ENCODE data around the gene HSD11B1L.

HSD11B1L gene

DNA sequence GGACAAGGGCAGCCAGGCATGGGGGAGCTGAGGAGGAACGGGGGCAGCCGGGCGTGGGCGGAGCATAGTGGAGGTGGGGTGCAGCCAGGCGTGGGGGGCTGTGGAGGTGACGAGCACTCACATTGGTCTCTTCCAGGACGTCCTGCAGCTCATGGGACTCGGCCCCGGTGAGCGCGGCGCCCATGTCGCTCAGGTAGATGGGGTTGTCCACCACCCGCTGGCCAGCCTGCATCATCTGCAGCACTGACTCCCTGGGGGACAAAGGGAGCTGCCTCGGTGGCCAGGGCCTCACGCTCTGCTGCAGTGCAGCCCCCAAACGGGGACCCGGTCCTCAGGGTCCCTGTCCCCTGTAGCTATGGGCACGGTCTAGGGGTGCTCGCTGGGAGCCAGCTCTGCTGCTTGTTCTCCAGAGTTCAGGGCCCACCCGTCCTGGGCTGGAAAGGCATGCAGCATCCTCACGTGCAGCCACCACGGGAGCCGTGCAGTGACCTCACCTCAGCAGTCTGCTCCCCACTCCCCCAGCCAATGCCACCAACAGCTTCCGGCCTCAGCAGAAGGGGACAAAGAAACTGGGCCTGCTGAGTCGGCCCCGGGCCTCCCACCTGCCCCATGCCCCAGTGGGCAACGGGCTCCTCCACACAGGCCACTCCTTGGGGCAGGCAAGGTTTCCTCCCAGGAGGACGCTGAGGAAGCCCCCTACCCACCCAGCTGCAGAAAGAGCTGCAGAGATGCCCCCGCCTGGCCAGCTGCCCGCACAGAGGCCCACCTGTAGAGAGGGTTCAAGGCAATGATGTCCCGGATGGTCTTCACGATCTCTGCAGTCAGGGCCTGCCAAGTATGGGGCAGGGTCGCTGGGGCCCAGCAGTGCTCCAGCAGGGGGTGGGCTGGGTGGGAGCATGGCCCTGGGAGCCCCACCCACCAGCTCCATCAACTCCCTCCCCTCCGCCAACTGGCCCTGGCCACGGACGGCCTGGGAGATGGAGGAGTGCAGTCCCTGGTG lies 27.0 kb downstream of the HSD11B1L start:
- H3K27me3 ChIP-seq, result no peaks in the 10 kb centered on the region
- no peak for DNase-seq
- no peaks in the 10 kb centered on the region for H3K4me1 ChIP-seq
- H3K36me3 ChIP-seq, result peaks cover 95% of the 10 kb centered on the region
- H3K4me3 ChIP-seq (ENCODE audit: low read depth, low read length), result no peak overlapping the region
- no peak for TF ChIP-seq CTCF (IDR thresholded peaks at IDR 0.05; ENCODE audit: low read depth, low read length)
- H3K9me3 ChIP-seq, result no peaks in the 10 kb centered on the region

GRCh38 chr19:5711025-5711424 lies 30.2 kb downstream of the HSD11B1L start:
- no peak overlapping the region for H3K4me3 ChIP-seq (ENCODE audit: low read depth, low read length)
- H3K27me3 ChIP-seq, result no peaks in the 10 kb centered on the region
- no peaks in the 10 kb centered on the region for H3K9me3 ChIP-seq
- peaks cover 83% of the 10 kb centered on the region for H3K36me3 ChIP-seq
- no peak for TF ChIP-seq CTCF (IDR thresholded peaks at IDR 0.05; ENCODE audit: low read depth, low read length)
- H3K4me1 ChIP-seq, result no peaks in the 10 kb centered on the region
- no peak for DNase-seq

DNA sequence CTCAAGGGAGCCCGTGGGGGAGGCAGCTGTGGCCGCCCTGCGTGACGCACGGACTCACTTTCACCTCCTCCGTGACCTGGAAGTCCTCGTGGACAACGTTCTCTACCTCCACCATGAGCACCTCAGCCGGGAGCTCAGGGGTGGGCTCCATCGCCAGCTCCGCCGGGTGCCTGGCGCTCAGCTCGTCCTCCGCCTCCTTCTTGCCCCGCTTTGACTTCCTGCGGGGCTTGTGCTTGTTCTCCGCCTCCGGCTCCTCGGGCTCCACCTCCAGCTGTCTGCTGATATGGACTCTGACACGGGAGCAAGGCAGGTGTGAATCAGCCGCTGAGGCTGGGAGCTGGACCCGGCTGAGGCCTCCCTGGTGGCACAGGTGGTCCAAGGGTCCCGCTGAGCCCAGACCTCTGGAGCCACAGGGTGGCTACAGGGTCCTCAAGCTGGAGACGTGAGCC lies 30.9 kb downstream of the HSD11B1L start:
- no peaks in the 10 kb centered on the region for H3K9me3 ChIP-seq
- H3K4me3 ChIP-seq (ENCODE audit: low read depth, low read length), result no peak overlapping the region
- no peaks in the 10 kb centered on the region for H3K27me3 ChIP-seq
- TF ChIP-seq CTCF (IDR thresholded peaks at IDR 0.05; ENCODE audit: low read depth, low read length), result no peak
- peaks cover 76% of the 10 kb centered on the region for H3K36me3 ChIP-seq
- no peak for DNase-seq
- no peaks in the 10 kb centered on the region for H3K4me1 ChIP-seq

DNA sequence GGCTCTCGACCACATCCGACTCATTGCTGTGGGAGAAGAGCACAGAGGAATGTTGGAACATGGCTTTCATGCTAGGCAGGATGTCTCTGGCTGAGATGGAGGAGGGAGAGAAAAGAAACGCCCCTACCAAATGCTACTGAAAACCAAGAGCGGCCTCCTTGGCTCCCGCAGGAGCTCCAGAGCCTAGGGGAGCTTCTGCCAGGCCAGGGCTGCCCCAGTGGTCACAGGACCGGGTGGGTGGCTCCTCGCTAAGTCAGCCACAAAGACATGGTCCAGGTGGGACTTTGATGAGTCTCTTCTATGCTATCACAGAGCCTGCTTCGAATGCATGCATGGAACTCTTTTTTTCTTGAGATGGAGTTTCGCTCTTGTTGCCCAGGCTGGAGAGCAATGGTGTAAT lies 32.4 kb downstream of the HSD11B1L start:
- no peak for TF ChIP-seq CTCF (IDR thresholded peaks at IDR 0.05; ENCODE audit: low read depth, low read length)
- Histone ChIP-seq H3K4me3 (ENCODE audit: low read depth, low read length) (no peak overlapping the region), H3K4me1 (no peaks in the 10 kb centered on the region), H3K27me3 (no peaks in the 10 kb centered on the region), H3K9me3 (no peaks in the 10 kb centered on the region), H3K36me3 (peaks cover 75% of the 10 kb centered on the region)
- DNase-seq, result no peak

- Histone ChIP-seq H3K9me3 (no peaks in the 10 kb centered on the region), H3K4me3 (ENCODE audit: low read depth, low read length) (no peak overlapping the region), H3K4me1 (no peaks in the 10 kb centered on the region), H3K27me3 (no peaks in the 10 kb centered on the region), H3K36me3 (peaks cover 63% of the 10 kb centered on the region)
- DNase-seq, result no peak
- TF ChIP-seq CTCF (IDR thresholded peaks at IDR 0.05; ENCODE audit: low read depth, low read length), result no peak
Observed at GRCh38 chr19:5714816-5715215, 34.0 kb downstream of the HSD11B1L start.
